Mucosa of rectum (tissue), 2 donors: ENCODE data around the gene LHX1.

Experiments
- H3K27ac ChIP-seq, 2 donors: one replicate each; pipeline ENCODE4 v1.7.0; 2013; ENCODE audit warnings: inconsistent platforms in 2 of 2, low read depth in 2 of 2, low read length in 2 of 2
- H3K27me3 ChIP-seq, 2 donors: one replicate each; pipeline ENCODE4 v1.7.0; 2013; ENCODE audit warnings: low read length in 2 of 2; ENCODE audit not compliant: control insufficient read depth in 2 of 2, insufficient read depth in 2 of 2
- H3K36me3 ChIP-seq, 2 donors: one replicate each; pipeline ENCODE4 v1.7.0; 2013; ENCODE audit warnings: low read length in 2 of 2; ENCODE audit not compliant: control insufficient read depth in 2 of 2, insufficient read depth in 2 of 2
- H3K4me1 ChIP-seq, 2 donors: one replicate each; pipeline ENCODE4 v1.7.0; 2013; ENCODE audit warnings: low read length in 2 of 2, mild to moderate bottlenecking in 1 of 2; ENCODE audit not compliant: control insufficient read depth in 2 of 2, insufficient read depth in 2 of 2
- H3K4me3 ChIP-seq, 2 donors: one replicate each; pipeline ENCODE4 v1.7.0; 2013; ENCODE audit warnings: low read length in 2 of 2
- H3K9ac ChIP-seq, 2 donors: one replicate each; pipeline ENCODE4 v1.7.0; 2013; ENCODE audit warnings: low read length in 2 of 2, low read depth in 1 of 2, mild to moderate bottlenecking in 1 of 2
- H3K9me3 ChIP-seq, 2 donors: one replicate each; pipeline ENCODE4 v1.7.0; 2013; ENCODE audit warnings: low read length in 2 of 2; ENCODE audit not compliant: control insufficient read depth in 2 of 2
- donor health status: healthy.
- donor health status: Normal muscosa, but diverticular disease.

Gene LHX1

GRCh38 chr17:36900160-36900512 lies 37.1 kb upstream of the LHX1 start:
- Histone ChIP-seq H3K4me3 (no peak overlapping the region), H3K4me1 (no peaks in the 10 kb centered on the region), H3K27me3 (no peaks in the 10 kb centered on the region), H3K36me3 (no peaks in the 10 kb centered on the region), H3K27ac (no peak overlapping the region), H3K9me3 (no peaks in the 10 kb centered on the region), H3K9ac (no peak overlapping the region)

GRCh38 chr17:36901506-36901905 lies 35.8 kb upstream of the LHX1 start:
- Histone ChIP-seq H3K4me1 (no peaks in the 10 kb centered on the region), H3K9me3 (no peaks in the 10 kb centered on the region), H3K9ac (no peak overlapping the region), H3K27me3 (peaks cover 0 to 3% of the 10 kb centered on the region in 2 donors), H3K4me3 (no peak overlapping the region), H3K36me3 (no peaks in the 10 kb centered on the region), H3K27ac (no peak overlapping the region)

- H3K4me1 ChIP-seq: no peaks in the 10 kb centered on the region
- H3K36me3 ChIP-seq: no peaks in the 10 kb centered on the region
- H3K27me3 ChIP-seq: peaks cover 5 to 11% of the 10 kb centered on the region in 2 donors
- no peak overlapping the region for H3K9ac ChIP-seq
- H3K4me3 ChIP-seq: no peak overlapping the region
- H3K27ac ChIP-seq: no peak overlapping the region
- H3K9me3 ChIP-seq: no peaks in the 10 kb centered on the region
Observed at GRCh38 chr17:36907407-36907806, 29.9 kb upstream of the LHX1 start.

- Histone ChIP-seq H3K27me3 (peaks cover 5 to 11% of the 10 kb centered on the region in 2 donors), H3K36me3 (no peaks in the 10 kb centered on the region), H3K27ac (no peak overlapping the region), H3K9ac (no peak overlapping the region), H3K9me3 (no peaks in the 10 kb centered on the region), H3K4me3 (no peak overlapping the region), H3K4me1 (no peaks in the 10 kb centered on the region)
Observed at GRCh38 chr17:36910513-36910912, 26.8 kb upstream of the LHX1 start.

- Histone ChIP-seq H3K36me3 (no peaks in the 10 kb centered on the region), H3K4me1 (no peaks in the 10 kb centered on the region), H3K9me3 (no peaks in the 10 kb centered on the region), H3K9ac (no peak overlapping the region), H3K4me3 (no peak overlapping the region), H3K27ac (no peak overlapping the region), H3K27me3 (peaks cover 5 to 11% of the 10 kb centered on the region in 2 donors)
Observed at GRCh38 chr17:36911001-36911400, 26.3 kb upstream of the LHX1 start.

GRCh38 chr17:36913132-36913531 lies 24.1 kb upstream of the LHX1 start:
- Histone ChIP-seq H3K9me3 (no peaks in the 10 kb centered on the region), H3K36me3 (no peaks in the 10 kb centered on the region), H3K27ac (no peak overlapping the region), H3K4me3 (no peak overlapping the region), H3K27me3 (peaks cover 5 to 10% of the 10 kb centered on the region in 2 donors), H3K9ac (no peak overlapping the region), H3K4me1 (no peaks in the 10 kb centered on the region)

- Histone ChIP-seq H3K9ac (no peak overlapping the region), H3K27me3 (peaks cover 21 to 24% of the 10 kb centered on the region in 2 donors), H3K9me3 (no peaks in the 10 kb centered on the region), H3K4me3 (no peak overlapping the region), H3K36me3 (no peaks in the 10 kb centered on the region), H3K27ac (no peak overlapping the region), H3K4me1 (no peaks in the 10 kb centered on the region)
Observed at GRCh38 chr17:36918211-36918691, 19.0 kb upstream of the LHX1 start.

DNA sequence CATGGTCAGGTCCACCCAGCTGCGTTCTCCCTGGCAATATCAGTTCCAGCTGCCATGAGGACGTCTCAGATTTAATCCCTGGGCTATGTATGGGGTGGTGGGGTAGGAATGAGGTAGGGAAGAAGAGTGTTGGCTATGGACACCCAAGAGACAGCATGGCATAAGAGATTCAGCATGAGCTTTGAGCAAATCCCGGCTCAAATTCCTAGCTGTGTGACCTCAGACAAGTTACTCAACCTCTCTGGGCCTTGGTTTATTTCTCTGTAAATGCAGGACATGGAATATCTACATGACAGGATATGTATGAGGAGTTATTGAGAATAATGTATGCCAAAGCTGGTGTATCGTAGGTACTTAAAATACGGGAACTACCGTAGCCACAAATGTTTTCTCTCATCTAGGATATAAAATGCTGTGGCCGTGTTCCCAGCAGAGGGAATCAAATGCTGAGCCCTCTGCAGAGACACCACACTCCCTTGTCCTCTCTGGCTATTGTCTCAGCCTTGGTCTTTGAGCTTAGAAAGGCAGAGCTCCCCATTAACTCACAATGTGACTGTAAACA lies 17.8 kb upstream of the LHX1 start:
- Histone ChIP-seq H3K9me3 (no peaks in the 10 kb centered on the region), H3K4me1 (no peaks in the 10 kb centered on the region), H3K4me3 (no peak overlapping the region), H3K9ac (no peak overlapping the region), H3K27me3 (peaks cover 21 to 24% of the 10 kb centered on the region in 2 donors), H3K27ac (no peak overlapping the region), H3K36me3 (no peaks in the 10 kb centered on the region)

DNA sequence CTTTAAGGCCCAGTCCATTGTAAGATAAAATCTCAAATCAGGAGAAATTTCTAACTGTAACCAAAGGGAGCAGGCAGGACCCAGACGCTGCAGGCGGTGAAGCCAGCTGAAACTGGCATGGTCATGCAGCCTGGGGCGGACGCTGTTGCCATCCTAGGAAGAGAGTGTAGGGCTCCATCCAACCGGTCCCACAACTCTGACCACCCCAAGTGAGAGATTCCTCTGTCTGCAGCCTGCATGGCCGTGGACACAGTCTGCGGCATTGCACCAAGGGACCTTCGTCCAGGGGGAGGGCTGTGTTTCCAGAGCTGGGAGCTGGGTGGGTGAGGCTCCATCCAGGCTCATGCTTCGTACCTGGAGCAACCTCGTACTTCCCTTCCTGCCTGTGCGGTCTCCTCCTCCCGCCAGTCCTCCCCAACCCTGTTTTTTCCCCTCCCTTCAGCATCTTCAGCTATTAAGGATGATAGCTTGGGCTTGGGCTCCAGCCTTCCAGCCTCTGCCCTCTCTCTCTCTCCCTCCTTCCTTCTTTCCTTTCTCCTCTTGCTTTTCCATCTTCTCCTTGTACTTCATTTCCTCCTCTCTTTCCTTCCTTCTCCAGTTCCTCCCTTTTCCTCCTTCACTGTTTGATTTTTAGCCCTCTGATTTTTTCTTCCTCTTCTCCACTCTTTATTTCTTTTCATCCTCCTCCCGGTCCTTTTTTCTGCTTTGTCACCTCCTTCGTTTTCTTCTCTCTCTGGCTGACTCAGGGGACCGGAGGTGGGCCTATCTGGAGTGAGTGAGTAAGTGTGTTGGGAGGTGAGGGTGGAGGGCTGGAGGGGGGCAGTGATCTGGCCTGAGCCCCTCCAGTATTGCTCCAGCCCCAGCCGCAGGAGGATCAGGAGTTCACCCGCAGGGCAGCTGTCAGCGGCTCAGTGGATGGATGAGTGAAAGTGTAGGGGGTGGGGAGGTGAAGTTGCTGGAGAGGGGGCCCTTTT lies 17.0 kb upstream of the LHX1 start:
- Histone ChIP-seq H3K4me1 (no peaks in the 10 kb centered on the region), H3K27ac (no peak overlapping the region), H3K36me3 (no peaks in the 10 kb centered on the region), H3K4me3 (no peak overlapping the region), H3K9ac (no peak overlapping the region), H3K9me3 (no peaks in the 10 kb centered on the region), H3K27me3 (peaks cover 21 to 24% of the 10 kb centered on the region in 2 donors)

GRCh38 chr17:36921095-36921851 lies 16.0 kb upstream of the LHX1 start:
- Histone ChIP-seq H3K9ac (no peak overlapping the region), H3K27me3 (peaks cover 21 to 22% of the 10 kb centered on the region in 2 donors), H3K36me3 (no peaks in the 10 kb centered on the region), H3K27ac (no peak overlapping the region), H3K4me3 (no peak overlapping the region), H3K4me1 (no peaks in the 10 kb centered on the region), H3K9me3 (no peaks in the 10 kb centered on the region)
